Measurements from ENCODE around the gene SPOCK1. TPM values are rescaled to one million over a fixed set of nuclear protein-coding genes. Genes with fewer than 3 reads are reported as not detected.

Gene SPOCK1
- total and polyA plus RNA-seq, 9 of the 15 experiments (the other 6 are each of a cell fraction or from before 2014, with no cell fraction given), result 0.01 to 0.35 (median 0.04) TPM; not detected in 6

DNA sequence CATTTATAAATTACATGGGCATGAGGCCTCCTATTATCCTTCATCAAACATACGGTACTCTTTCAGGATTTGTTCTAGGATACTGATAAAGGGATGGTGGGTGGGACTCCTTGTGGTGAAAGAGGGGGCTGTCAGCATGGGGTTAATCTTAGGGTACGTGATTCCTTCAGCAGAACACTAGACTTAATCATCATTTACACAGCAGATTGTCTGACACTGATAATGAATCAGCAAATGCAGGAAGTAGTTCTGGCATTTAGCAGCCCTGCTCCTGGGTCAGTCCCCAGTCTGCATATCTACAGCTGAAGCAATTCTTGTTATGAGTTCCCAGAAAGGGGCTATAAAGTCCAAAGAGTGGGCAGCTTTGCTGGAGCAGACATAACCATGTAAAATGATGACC, 384.6 kb downstream of the SPOCK1 start:
- FAIRE-seq, result no peak
- Histone ChIP-seq H3K4me3 (no peak overlapping the region), H3K9ac (ENCODE audit: insufficient read depth in 1 of 2, low read depth in 2 of 2, low read length in 2 of 2) (no peak overlapping the region), H3K27me3 (ENCODE audit: control insufficient read depth in 2 of 2, insufficient read depth in 2 of 2, low read length in 2 of 2) (peaks cover 0 to 11% of the 10 kb centered on the region in 2 experiments; a peak in 1 of 5 replicates), H3K4me2 (ENCODE audit: insufficient read depth, low read length) (no peak overlapping the region), H3K9me1 (ENCODE audit: control insufficient read depth, insufficient read depth, low read length) (no peaks in the 10 kb centered on the region), H2AFZ (ENCODE audit: low read depth, low read length) (no peak overlapping the region), H3K79me2 (ENCODE audit: control insufficient read depth, insufficient read depth, low read length) (no peaks in the 10 kb centered on the region), H4K20me1 (replicated peaks; ENCODE audit: control insufficient read depth, insufficient read depth, low read length) (no peaks in the 10 kb centered on the region), H3K36me3 (ENCODE audit: control insufficient read depth, insufficient read depth, low read length) (no peaks in the 10 kb centered on the region), H3K27ac (ENCODE audit: extremely low read depth, low read depth, low read length) (no peak overlapping the region), H3K4me1 (replicated peaks in 1 of 2; ENCODE audit: control insufficient read depth in 2 of 2, insufficient read depth in 2 of 2, low read length in 2 of 2) (no peaks in the 10 kb centered on the region), H3K9me3 (replicated peaks; ENCODE audit: control insufficient read depth, insufficient read depth, low read depth, low read length) (no peaks in the 10 kb centered on the region)
- no TSS peak for BruUV-seq (replicated peaks)
- in situ Hi-C loops (cut with MboI) (no loop called here), intact Hi-C loops (cut with micrococcal nuclease) (no loop called here)
- TF ChIP-seq TEAD4 (IDR thresholded peaks at IDR 0.05; ENCODE audit: low read length) (peak; percentile 25; the same call in 1 of the 2 replicates), TEAD4 (CRISPR knock-in tag; IDR thresholded peaks at IDR 0.05; ENCODE audit: borderline replicate concordance) (no peak), CREB1 (IDR thresholded peaks at IDR 0.05) (no peak), CREB1 (CRISPR knock-in tag; IDR thresholded peaks at IDR 0.05) (no peak), ARID1B (IDR thresholded peaks at IDR 0.05) (peak; percentile 48), SMAD4 (CRISPR knock-in tag; conservative IDR thresholded peaks at IDR 0.05) (peak; percentile 43; the same call in 1 of the 2 replicates), XRCC3 (IDR thresholded peaks at IDR 0.05) (no peak), TAL1 (IDR thresholded peaks at IDR 0.05) (peak; percentile 19; the same call in 1 of the 2 replicates), FOSL1 (tag; conservative IDR thresholded peaks at IDR 0.05) (peak; percentile 38), CBFA2T3 (IDR thresholded peaks at IDR 0.05) (peak; percentile 15; the same call in 1 of the 2 replicates), GABPA (tag; conservative IDR thresholded peaks at IDR 0.05; ENCODE audit: low read depth) (peak; percentile 35; the same call in 1 of the 2 replicates), NFE2 (IDR thresholded peaks at IDR 0.05; ENCODE audit: low read depth) (peak; percentile 59), MAFG (tag; conservative IDR thresholded peaks at IDR 0.05) (0 out of 2 replicates have a peak, but pooled peaks have one; percentile 13), ELF1 (tag; IDR thresholded peaks at IDR 0.05) (0 out of 2 replicates have a peak, but pooled peaks have one; percentile 21), PHF20 (IDR thresholded peaks at IDR 0.05; ENCODE audit: partially characterized antibody) (no peak), DLX4 (CRISPR knock-in tag; IDR thresholded peaks at IDR 0.05) (no peak), C11orf30 (IDR thresholded peaks at IDR 0.05; ENCODE audit: low read depth) (peak; percentile 25; the same call in 1 of the 2 replicates)
- TF ChIP-seq, protein P1, sequence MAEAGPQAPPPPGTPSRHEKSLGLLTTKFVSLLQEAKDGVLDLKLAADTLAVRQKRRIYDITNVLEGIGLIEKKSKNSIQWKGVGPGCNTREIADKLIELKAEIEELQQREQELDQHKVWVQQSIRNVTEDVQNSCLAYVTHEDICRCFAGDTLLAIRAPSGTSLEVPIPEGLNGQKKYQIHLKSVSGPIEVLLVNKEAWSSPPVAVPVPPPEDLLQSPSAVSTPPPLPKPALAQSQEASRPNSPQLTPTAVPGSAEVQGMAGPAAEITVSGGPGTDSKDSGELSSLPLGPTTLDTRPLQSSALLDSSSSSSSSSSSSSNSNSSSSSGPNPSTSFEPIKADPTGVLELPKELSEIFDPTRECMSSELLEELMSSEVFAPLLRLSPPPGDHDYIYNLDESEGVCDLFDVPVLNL (CRISPR knock-in tag; IDR thresholded peaks at IDR 0.05; ENCODE audit: low read depth), result no peak
- TF ChIP-seq, protein P2, sequence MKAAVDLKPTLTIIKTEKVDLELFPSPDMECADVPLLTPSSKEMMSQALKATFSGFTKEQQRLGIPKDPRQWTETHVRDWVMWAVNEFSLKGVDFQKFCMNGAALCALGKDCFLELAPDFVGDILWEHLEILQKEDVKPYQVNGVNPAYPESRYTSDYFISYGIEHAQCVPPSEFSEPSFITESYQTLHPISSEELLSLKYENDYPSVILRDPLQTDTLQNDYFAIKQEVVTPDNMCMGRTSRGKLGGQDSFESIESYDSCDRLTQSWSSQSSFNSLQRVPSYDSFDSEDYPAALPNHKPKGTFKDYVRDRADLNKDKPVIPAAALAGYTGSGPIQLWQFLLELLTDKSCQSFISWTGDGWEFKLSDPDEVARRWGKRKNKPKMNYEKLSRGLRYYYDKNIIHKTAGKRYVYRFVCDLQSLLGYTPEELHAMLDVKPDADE (conservative IDR thresholded peaks at IDR 0.05; ENCODE audit: control insufficient read depth, low read depth, low read length), result no peak
- 4% methylated on average over 2 of the region's 2 CpGs for WGBS (ENCODE audit: insufficient coverage, low coverage, missing lambda C conversion rate)
- CTCF ChIA-PET (ENCODE audit: low intra/inter-chr PET ratio), result no interaction called here
- DNase-seq (ENCODE audit: extremely low read depth in 1 of 4, low spot score in 3 of 4), result peak in 1 of 4 experiments; percentile 1
- no peak for ATAC-seq
- POLR2A ChIA-PET, result interaction anchor here (0.8 kb wide), 1 partner anchor 39 kb away, joined by 3 read pairs; no protein-coding TSS in a partner anchor
